Measurements from ENCODE around the gene ATP6V1F.

Gene ATP6V1F

GRCh38 chr7:128852537-128853254 is 10.0 kb upstream of the ATP6V1F start:
- ChIA-PET CTCF (no interaction called here), POLR2A (no interaction called here)
- no peak for TF ChIP-seq ELF4 (IDR thresholded peaks at IDR 0.05)
- TF ChIP-seq FOXA1 (IDR thresholded peaks at IDR 0.05): no peak
- no peak for TF ChIP-seq HDGF (IDR thresholded peaks at IDR 0.05; ENCODE audit: borderline replicate concordance)
- no peak for TF ChIP-seq FOXM1 (IDR thresholded peaks at IDR 0.05; ENCODE audit: borderline replicate concordance)
- no peak for TF ChIP-seq FOXK2 (IDR thresholded peaks at IDR 0.05)
- no peak for TF ChIP-seq CTBP1 (IDR thresholded peaks at IDR 0.05; ENCODE audit: borderline replicate concordance)
- no peak for DNase-seq (ENCODE audit: extremely low spot score)

GRCh38 chr7:128853799-128854198 is 8.9 kb upstream of the ATP6V1F start:
- ChIA-PET CTCF (no interaction called here), POLR2A (no interaction called here)
- DNase-seq (ENCODE audit: extremely low spot score): no peak
- TF ChIP-seq LEF1 (IDR thresholded peaks at IDR 0.05; ENCODE audit: borderline replicate concordance) (no peak), ZNF384 (IDR thresholded peaks at IDR 0.05) (no peak), TARDBP (IDR thresholded peaks at IDR 0.05) (no peak), NFRKB (IDR thresholded peaks at IDR 0.05) (no peak), L3MBTL2 (conservative IDR thresholded peaks at IDR 0.05) (no peak), SUZ12 (IDR thresholded peaks at IDR 0.05) (no peak), FOXK2 (IDR thresholded peaks at IDR 0.05) (no peak)

- ChIA-PET POLR2A (no interaction called here), CTCF (no interaction called here)
- no peak for TF ChIP-seq LEF1 (IDR thresholded peaks at IDR 0.05; ENCODE audit: borderline replicate concordance)
- no peak for TF ChIP-seq FOXK2 (IDR thresholded peaks at IDR 0.05)
- no peak for TF ChIP-seq PKNOX1 (IDR thresholded peaks at IDR 0.05)
- no peak for TF ChIP-seq CTBP1 (IDR thresholded peaks at IDR 0.05; ENCODE audit: borderline replicate concordance)
- TF ChIP-seq SUZ12 (IDR thresholded peaks at IDR 0.05): no peak
- no peak for TF ChIP-seq SP1 (IDR thresholded peaks at IDR 0.05)
- TF ChIP-seq BHLHE40 (IDR thresholded peaks at IDR 0.05; ENCODE audit: borderline replicate concordance): no peak
- no peak for TF ChIP-seq ELF4 (IDR thresholded peaks at IDR 0.05)
- no peak for TF ChIP-seq TARDBP (IDR thresholded peaks at IDR 0.05)
- no peak for TF ChIP-seq FOXA1 (IDR thresholded peaks at IDR 0.05)
- no peak for TF ChIP-seq L3MBTL2 (conservative IDR thresholded peaks at IDR 0.05)
- TF ChIP-seq ZNF384 (IDR thresholded peaks at IDR 0.05): no peak
- no peak for TF ChIP-seq ARNT (IDR thresholded peaks at IDR 0.05)
- no peak for TF ChIP-seq NFRKB (IDR thresholded peaks at IDR 0.05)
- TF ChIP-seq HDGF (IDR thresholded peaks at IDR 0.05; ENCODE audit: borderline replicate concordance): no peak
- TF ChIP-seq FOXM1 (IDR thresholded peaks at IDR 0.05; ENCODE audit: borderline replicate concordance): no peak
- DNase-seq (ENCODE audit: extremely low spot score): no peak
These were observed 8.3 kb upstream of the ATP6V1F start for GRCh38 chr7:128854396-128854795.

- ChIA-PET CTCF (no interaction called here), POLR2A (no interaction called here)
- no peak for DNase-seq (ENCODE audit: extremely low spot score)
- no peak for TF ChIP-seq ARNT (IDR thresholded peaks at IDR 0.05)
- no peak for TF ChIP-seq NFRKB (IDR thresholded peaks at IDR 0.05)
- no peak for TF ChIP-seq BHLHE40 (IDR thresholded peaks at IDR 0.05; ENCODE audit: borderline replicate concordance)
- no peak for TF ChIP-seq PKNOX1 (IDR thresholded peaks at IDR 0.05)
- no peak for TF ChIP-seq ZNF384 (IDR thresholded peaks at IDR 0.05)
- no peak for TF ChIP-seq SUZ12 (IDR thresholded peaks at IDR 0.05)
- no peak for TF ChIP-seq SP1 (IDR thresholded peaks at IDR 0.05)
- no peak for TF ChIP-seq TARDBP (IDR thresholded peaks at IDR 0.05)
- no peak for TF ChIP-seq CTBP1 (IDR thresholded peaks at IDR 0.05; ENCODE audit: borderline replicate concordance)
- no peak for TF ChIP-seq LEF1 (IDR thresholded peaks at IDR 0.05; ENCODE audit: borderline replicate concordance)
- TF ChIP-seq HDGF (IDR thresholded peaks at IDR 0.05; ENCODE audit: borderline replicate concordance): no peak
- TF ChIP-seq ELF4 (IDR thresholded peaks at IDR 0.05): no peak
- TF ChIP-seq FOXA1 (IDR thresholded peaks at IDR 0.05): no peak
- TF ChIP-seq FOXK2 (IDR thresholded peaks at IDR 0.05): no peak
- TF ChIP-seq FOXM1 (IDR thresholded peaks at IDR 0.05; ENCODE audit: borderline replicate concordance): no peak
- no peak for TF ChIP-seq L3MBTL2 (conservative IDR thresholded peaks at IDR 0.05)
These were observed 7.1 kb upstream of the ATP6V1F start for GRCh38 chr7:128855559-128855958.

GRCh38 chr7:128856001-128856718 is 6.5 kb upstream of the ATP6V1F start:
- no peak for TF ChIP-seq ARNT (IDR thresholded peaks at IDR 0.05)
- no peak for TF ChIP-seq PKNOX1 (IDR thresholded peaks at IDR 0.05)
- TF ChIP-seq ZNF384 (IDR thresholded peaks at IDR 0.05): no peak
- TF ChIP-seq SP1 (IDR thresholded peaks at IDR 0.05): no peak
- TF ChIP-seq FOXK2 (IDR thresholded peaks at IDR 0.05): no peak
- TF ChIP-seq LEF1 (IDR thresholded peaks at IDR 0.05; ENCODE audit: borderline replicate concordance): no peak
- no peak for TF ChIP-seq ELF4 (IDR thresholded peaks at IDR 0.05)
- POLR2A ChIA-PET: no interaction called here
- no peak for DNase-seq (ENCODE audit: extremely low spot score)
- CTCF ChIA-PET: no interaction called here
